Measurements from ENCODE around the gene DSEL.

The DSEL gene

DNA sequence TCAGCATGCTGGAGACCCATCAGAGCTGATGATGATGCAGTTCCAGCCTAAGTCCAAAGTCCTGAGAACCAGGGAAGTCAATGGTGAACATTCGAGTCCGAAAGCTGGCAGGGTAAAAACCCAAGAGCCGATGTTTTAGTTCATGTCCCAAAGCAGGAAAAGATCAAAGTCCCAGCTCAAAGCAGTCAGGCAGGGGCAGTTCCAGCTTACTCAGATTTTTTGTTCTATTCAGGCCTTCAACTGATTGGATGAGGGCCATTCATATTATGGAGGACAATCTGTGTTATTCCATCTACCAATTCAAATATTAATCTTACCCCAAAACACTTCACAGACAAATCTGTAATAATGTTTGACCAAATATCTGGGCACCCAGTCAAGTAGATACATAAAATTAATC, 38.3 kb downstream of the DSEL start:
- no peak for DNase-seq (ENCODE audit: extremely low read depth, low read depth)
- TF ChIP-seq CTCF (IDR thresholded peaks at IDR 0.05; ENCODE audit: low read depth, low read length): no peak

- TF ChIP-seq CTCF (IDR thresholded peaks at IDR 0.05; ENCODE audit: low read depth, low read length): no peak
- no peak for DNase-seq (ENCODE audit: extremely low read depth, low read depth)
Observed at GRCh38 chr18:67477522-67477921, 39.0 kb downstream of the DSEL start.

GRCh38 chr18:67476585-67476984, 39.9 kb downstream of the DSEL start:
- no peak for TF ChIP-seq CTCF (IDR thresholded peaks at IDR 0.05; ENCODE audit: low read depth, low read length)
- DNase-seq (ENCODE audit: extremely low read depth, low read depth): no peak

- no peak for DNase-seq (ENCODE audit: extremely low read depth, low read depth)
Observed at GRCh38 chr18:67475673-67476072, 40.8 kb downstream of the DSEL start.

GRCh38 chr18:67468038-67468437, 48.5 kb downstream of the DSEL start:
- no peak for TF ChIP-seq CTCF (IDR thresholded peaks at IDR 0.05; ENCODE audit: low read depth, low read length)
- no peak for DNase-seq (ENCODE audit: extremely low read depth, low read depth)

More at GRCh38 chr18:67475673-67476072, 40.8 kb downstream of the DSEL start:
- no peak for TF ChIP-seq CTCF (IDR thresholded peaks at IDR 0.05; ENCODE audit: low read depth, low read length)

GRCh38 chr18:67467188-67467587, 49.3 kb downstream of the DSEL start:
- DNase-seq (ENCODE audit: extremely low read depth, low read depth): no peak
- no peak for TF ChIP-seq CTCF (IDR thresholded peaks at IDR 0.05; ENCODE audit: low read depth, low read length)

DNA sequence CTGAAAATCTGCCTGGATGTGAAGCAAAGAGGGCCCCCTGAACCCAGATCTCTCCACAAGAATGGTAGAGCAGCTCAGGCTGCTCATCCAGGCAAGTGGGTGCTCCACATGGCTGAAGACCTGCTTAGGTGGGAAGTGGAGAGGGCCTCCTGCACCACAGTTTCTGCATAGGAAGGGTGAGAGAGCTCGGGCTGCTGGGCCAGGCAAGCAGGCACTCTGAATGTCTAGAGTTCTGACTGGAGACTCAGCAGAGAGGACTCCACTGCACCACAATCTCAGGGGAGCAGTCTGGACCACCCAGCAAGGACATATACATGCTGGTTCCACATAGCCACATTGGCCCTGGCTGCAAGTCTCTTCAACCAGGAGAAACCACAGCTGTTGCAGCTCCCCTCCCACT, 52.0 kb downstream of the DSEL start:
- TF ChIP-seq CTCF (IDR thresholded peaks at IDR 0.05; ENCODE audit: low read depth, low read length): no peak

More for the DNA sequence above, 52.0 kb downstream of the DSEL start:
- no peak for DNase-seq (ENCODE audit: extremely low read depth, low read depth)
